Skeletal muscle satellite cell (primary cell): ENCODE measurements around the gene MEMO1.
"Not testable (repeated sequence)": the region's sequence is repeated elsewhere in the genome, so short reads cannot be mapped to it uniquely, and the experiment has no call there.

Source experiments
- H3K27me3 ChIP-seq: 2 replicates; pipeline ENCODE4 v1.7.0; 2013; ENCODE audit warnings: low read length; ENCODE audit not compliant: control insufficient read depth, insufficient read depth
- H3K36me3 ChIP-seq: 2 replicates; pipeline ENCODE4 v1.7.0; 2013; ENCODE audit warnings: mild to moderate bottlenecking, control low read depth, low read length; ENCODE audit not compliant: insufficient read depth
- H3K4me1 ChIP-seq: 2 replicates; pipeline ENCODE4 v1.7.0; 2013; ENCODE audit warnings: low read length; ENCODE audit not compliant: control insufficient read depth, insufficient read depth
- H3K4me2 ChIP-seq: 2 replicates; pipeline ENCODE4 v1.7.0; 2013; ENCODE audit warnings: mild to moderate bottlenecking, low read length
- H3K4me3 ChIP-seq: 2 replicates; pipeline ENCODE4 v1.7.0; 2013; ENCODE audit warnings: low read length
- H3K9ac ChIP-seq: 2 replicates; pipeline ENCODE4 v1.7.0; 2013; ENCODE audit warnings: mild to moderate bottlenecking, low read depth, low read length, moderate library complexity
- H3K9me3 ChIP-seq: replicated peaks from 2 replicates; pipeline ENCODE4 v1.7.0; 2013; ENCODE audit warnings: mild to moderate bottlenecking, control low read depth, low read length

Gene MEMO1

GRCh38 chr2:31853521-31853920, 157.3 kb downstream of the MEMO1 start:
- Histone ChIP-seq H3K4me1 (no peaks in the 10 kb centered on the region), H3K4me2 (no peak overlapping the region), H3K36me3 (peaks cover 8% of the 10 kb centered on the region), H3K4me3 (no peak overlapping the region), H3K9me3 (no peaks in the 10 kb centered on the region), H3K9ac (no peak overlapping the region), H3K27me3 (no peaks in the 10 kb centered on the region)

DNA sequence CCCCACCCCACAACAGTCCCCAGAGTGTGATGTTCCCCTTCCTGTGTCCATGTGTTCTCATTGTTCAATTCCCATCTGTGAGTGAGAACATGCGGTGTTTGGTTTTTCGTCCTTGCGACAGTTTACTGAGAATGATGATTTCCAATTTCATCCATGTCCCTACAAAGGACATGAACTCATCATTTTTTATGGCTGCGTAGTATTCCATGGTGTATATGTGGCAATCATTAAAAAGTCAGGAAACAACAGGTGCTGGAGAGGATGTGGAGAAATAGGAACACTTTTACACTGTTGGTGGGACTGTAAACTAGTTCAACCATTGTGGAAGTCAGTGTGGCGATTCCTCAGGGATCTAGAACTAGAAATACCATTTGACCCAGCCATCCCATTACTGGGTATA, 168.7 kb downstream of the MEMO1 start:
- H3K4me1 ChIP-seq, H3K4me3 ChIP-seq, H3K36me3 ChIP-seq, H3K27me3 ChIP-seq, H3K9me3 ChIP-seq, H3K9ac ChIP-seq, H3K4me2 ChIP-seq: not testable (repeated sequence)

- Histone ChIP-seq H3K9me3 (no peaks in the 10 kb centered on the region), H3K36me3 (no peaks in the 10 kb centered on the region), H3K4me3 (no peak overlapping the region), H3K27me3 (no peaks in the 10 kb centered on the region), H3K4me1 (peaks cover 4% of the 10 kb centered on the region), H3K9ac (no peak overlapping the region), H3K4me2 (no peak overlapping the region)
Observed at GRCh38 chr2:31835450-31835849, 175.4 kb downstream of the MEMO1 start.

DNA sequence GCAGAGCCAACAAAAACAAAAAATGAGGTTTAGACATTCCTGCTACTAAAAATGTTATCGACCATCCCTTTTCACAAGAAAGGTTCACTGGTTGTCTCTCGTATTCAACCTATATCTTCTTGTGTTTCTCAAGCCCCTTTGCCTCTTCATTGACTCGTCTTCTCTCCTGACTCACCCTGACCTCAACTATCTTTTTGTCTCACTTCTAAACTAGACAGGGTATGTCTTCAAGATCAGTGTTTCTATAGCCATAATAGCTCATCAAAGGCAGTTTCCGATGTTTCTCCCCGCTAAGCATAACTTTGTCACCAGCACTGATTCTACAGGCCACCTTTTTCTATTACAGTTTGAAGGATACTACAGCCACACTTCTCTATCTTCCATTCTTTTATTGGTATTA, 178.4 kb downstream of the MEMO1 start:
- Histone ChIP-seq H3K9ac (no peak overlapping the region), H3K9me3 (no peaks in the 10 kb centered on the region), H3K27me3 (no peaks in the 10 kb centered on the region), H3K4me3 (no peak overlapping the region), H3K4me1 (peaks cover 4% of the 10 kb centered on the region), H3K36me3 (no peaks in the 10 kb centered on the region), H3K4me2 (no peak overlapping the region)

GRCh38 chr2:31831585-31831984, 179.2 kb downstream of the MEMO1 start:
- H3K4me1 ChIP-seq: peaks cover 4% of the 10 kb centered on the region
- no peaks in the 10 kb centered on the region for H3K36me3 ChIP-seq
- H3K9ac ChIP-seq: no peak overlapping the region
- no peak overlapping the region for H3K4me3 ChIP-seq
- no peaks in the 10 kb centered on the region for H3K9me3 ChIP-seq
- no peak overlapping the region for H3K4me2 ChIP-seq
- H3K27me3 ChIP-seq: no peaks in the 10 kb centered on the region

DNA sequence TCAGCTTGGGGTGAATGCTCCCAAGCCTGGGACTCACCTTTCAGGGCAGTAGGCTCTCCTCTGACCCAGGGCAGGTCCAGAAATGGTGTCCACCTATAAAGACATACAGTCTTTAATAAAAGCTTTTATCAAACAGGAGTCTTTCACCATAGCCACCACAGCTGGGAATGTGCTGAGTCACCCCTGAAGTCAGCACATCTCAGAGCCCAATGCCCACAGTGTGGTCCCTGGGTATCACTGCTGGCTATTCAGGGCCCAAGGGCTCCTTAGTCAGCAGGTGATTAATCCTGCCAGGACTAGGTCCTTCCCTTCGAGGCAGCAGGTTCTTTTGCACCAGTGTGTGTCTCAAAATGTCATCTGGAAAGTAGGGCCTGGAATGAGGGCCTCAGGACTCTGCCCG, 181.9 kb downstream of the MEMO1 start:
- no peaks in the 10 kb centered on the region for H3K36me3 ChIP-seq
- H3K4me2 ChIP-seq: no peak overlapping the region
- no peaks in the 10 kb centered on the region for H3K27me3 ChIP-seq
- no peak overlapping the region for H3K9ac ChIP-seq
- H3K4me1 ChIP-seq: peaks cover 4% of the 10 kb centered on the region
- H3K4me3 ChIP-seq: no peak overlapping the region
- no peaks in the 10 kb centered on the region for H3K9me3 ChIP-seq

GRCh38 chr2:31823558-31823957, 187.2 kb downstream of the MEMO1 start:
- Histone ChIP-seq H3K27me3 (no peaks in the 10 kb centered on the region), H3K4me2 (no peak overlapping the region), H3K9ac (no peak overlapping the region), H3K36me3 (no peaks in the 10 kb centered on the region), H3K9me3 (peaks cover 4% of the 10 kb centered on the region), H3K4me1 (no peaks in the 10 kb centered on the region), H3K4me3 (no peak overlapping the region)

DNA sequence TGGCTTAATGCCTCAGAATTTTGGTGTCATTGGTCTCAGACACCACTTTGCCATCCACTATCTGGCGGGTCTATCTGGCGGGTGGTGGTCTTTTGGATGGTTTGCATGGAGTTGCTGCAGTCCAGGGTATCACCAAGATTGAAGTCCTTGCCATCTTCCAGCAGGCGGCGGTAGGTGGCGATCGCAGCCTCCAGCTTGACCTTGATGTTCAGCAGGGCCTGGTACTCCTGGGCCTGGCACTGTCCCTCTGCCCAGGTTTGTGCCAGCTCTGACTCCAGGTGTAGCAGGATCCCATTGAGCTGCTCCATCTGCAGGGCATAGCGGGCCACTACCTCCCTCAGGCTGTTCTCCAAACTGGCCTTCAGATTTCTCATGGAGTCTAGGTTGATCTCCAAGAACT, 188.2 kb downstream of the MEMO1 start:
- H3K27me3 ChIP-seq: no peaks in the 10 kb centered on the region
- H3K4me1 ChIP-seq: no peaks in the 10 kb centered on the region
- no peak overlapping the region for H3K9ac ChIP-seq
- H3K4me2 ChIP-seq: no peak overlapping the region
- no peak overlapping the region for H3K4me3 ChIP-seq
- H3K9me3 ChIP-seq: peaks cover 4% of the 10 kb centered on the region
- H3K36me3 ChIP-seq: no peaks in the 10 kb centered on the region
